Uterus (tissue), 2 donors: ENCODE data around the gene RPS6KL1.

Experiments used
- POLR2A ChIP-seq, 2 donors: fragments of 450-650 bp; IDR thresholded peaks; one replicate each; pipeline ENCODE4 v1.6.1; 2016; ENCODE audit warnings: antibody characterized with exemption in 2 of 2, mild to moderate bottlenecking in 1 of 2, moderate library complexity in 1 of 2
- TF ChIP-seq, protein P1 (sequence below), 4 experiments: fragments of 200-600 bp in 2 of 4; fragments of 450-650 bp in 2 of 4; sonication (generic) in 2 of 4; IDR thresholded peaks; one replicate each; pipeline ENCODE4 v1.5.1; 2016 to 2019; ENCODE audit warnings: antibody characterized with exemption in 4 of 4, mild to moderate bottlenecking in 2 of 4, moderate library complexity in 1 of 4

DNA sequence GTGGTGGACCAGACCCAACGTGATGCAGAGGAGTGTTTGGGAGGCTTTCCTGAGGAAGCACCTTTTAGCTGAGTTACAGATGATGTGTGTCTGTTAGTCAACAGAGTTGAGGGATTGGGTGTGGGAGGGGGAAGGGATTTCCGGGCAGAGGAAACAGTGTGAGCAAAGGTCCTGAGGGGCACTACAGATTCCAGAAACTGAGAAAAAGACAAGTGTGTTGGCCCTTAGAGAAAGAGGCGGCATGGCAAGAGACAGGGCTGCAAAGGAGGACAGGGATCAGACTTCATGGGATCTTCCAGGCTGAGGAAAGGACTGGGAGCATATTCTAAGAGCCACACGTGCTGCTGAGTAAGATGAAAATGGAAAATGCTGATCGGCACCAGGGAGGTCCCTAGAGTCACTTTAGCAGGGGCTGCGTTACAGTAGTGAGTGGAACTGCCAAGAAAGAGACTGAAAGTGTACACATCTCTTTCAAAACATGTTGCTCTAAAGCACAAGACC, 9.4 kb upstream of the RPS6KL1 start:
- TF ChIP-seq, protein P1, sequence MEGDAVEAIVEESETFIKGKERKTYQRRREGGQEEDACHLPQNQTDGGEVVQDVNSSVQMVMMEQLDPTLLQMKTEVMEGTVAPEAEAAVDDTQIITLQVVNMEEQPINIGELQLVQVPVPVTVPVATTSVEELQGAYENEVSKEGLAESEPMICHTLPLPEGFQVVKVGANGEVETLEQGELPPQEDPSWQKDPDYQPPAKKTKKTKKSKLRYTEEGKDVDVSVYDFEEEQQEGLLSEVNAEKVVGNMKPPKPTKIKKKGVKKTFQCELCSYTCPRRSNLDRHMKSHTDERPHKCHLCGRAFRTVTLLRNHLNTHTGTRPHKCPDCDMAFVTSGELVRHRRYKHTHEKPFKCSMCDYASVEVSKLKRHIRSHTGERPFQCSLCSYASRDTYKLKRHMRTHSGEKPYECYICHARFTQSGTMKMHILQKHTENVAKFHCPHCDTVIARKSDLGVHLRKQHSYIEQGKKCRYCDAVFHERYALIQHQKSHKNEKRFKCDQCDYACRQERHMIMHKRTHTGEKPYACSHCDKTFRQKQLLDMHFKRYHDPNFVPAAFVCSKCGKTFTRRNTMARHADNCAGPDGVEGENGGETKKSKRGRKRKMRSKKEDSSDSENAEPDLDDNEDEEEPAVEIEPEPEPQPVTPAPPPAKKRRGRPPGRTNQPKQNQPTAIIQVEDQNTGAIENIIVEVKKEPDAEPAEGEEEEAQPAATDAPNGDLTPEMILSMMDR (IDR thresholded peaks at IDR 0.05), result no peak
- TF ChIP-seq POLR2A (IDR thresholded peaks at IDR 0.05), result no peak
